T-helper 1 cell treated with Interleukin-12 subunit alpha and Interleukin-12 subunit beta and Interleukin-4 antibody, amounts not matched to agents 30 μg/mL and 1 μg/mL, for 36 hours (primary cell): Measurements from ENCODE around the gene MLC1.

Source experiments
- H3K27ac Mint-ChIP-seq: one replicate; pipeline ENCODE4 v1.8.0; 2021; ENCODE audit warnings: mild to moderate bottlenecking, mixed read lengths
- H3K27me3 Mint-ChIP-seq: one replicate; pipeline ENCODE4 v1.8.0; 2021; ENCODE audit warnings: low read depth, mixed read lengths
- H3K36me3 Mint-ChIP-seq: one replicate; pipeline ENCODE4 v1.8.0; 2021; ENCODE audit warnings: low read depth, mixed read lengths
- H3K4me1 Mint-ChIP-seq: one replicate; pipeline ENCODE4 v1.8.0; 2021; ENCODE audit warnings: low read depth, mixed read lengths
- H3K4me3 Mint-ChIP-seq: one replicate; pipeline ENCODE4 v1.8.0; 2021; ENCODE audit warnings: mild to moderate bottlenecking, moderate library complexity, mixed read lengths
- H3K9me3 Mint-ChIP-seq: one replicate; pipeline ENCODE4 v1.8.0; 2021; ENCODE audit warnings: mixed read lengths

Gene MLC1

DNA sequence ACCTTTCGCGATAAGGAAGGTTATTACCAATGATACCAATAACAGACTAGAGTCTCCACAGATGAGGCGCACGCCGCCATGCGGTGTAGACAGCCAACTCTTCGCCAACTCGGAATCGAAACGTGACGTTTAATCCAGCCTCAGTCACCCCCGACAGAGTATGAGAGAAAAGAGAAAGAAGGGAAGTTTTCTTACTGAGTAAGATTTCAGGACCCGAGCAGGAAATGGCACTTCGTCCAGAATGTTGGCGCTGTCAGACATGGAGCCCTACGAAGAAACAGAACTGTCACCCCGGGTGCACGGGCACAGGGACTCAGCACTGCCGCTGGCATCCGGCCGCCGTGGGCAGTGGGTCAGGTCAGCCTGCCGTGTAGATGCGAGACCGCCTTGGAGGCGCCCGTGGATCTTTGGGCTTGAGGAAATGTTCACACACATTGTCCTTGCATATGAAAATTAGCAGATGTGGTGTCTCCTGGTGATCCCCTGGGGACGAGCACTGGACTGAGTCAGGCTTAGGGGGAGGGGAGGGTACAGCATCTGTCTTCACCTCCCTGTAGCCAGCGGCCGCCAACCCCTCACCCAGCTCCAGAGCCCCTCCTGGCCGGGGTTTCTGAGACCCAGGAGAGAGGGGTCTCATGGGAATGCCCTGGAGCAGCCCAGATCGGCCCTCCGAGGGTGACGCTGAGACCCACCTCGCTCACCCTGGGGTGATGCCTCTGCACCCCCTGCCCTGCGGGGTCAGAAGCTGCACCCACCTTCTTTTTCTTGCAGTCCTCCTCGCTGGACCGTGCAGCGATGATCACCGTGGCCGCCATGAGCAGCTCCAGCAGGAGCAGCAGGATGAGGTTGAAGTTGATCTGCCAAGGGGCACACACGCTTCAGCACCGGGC is 8.3 kb downstream of the MLC1 start:
- Mint-ChIP-seq H3K4me3 (no peak overlapping the region), H3K27ac (no peak overlapping the region), H3K9me3 (no peaks in the 10 kb centered on the region), H3K27me3 (no peaks in the 10 kb centered on the region), H3K4me1 (no peaks in the 10 kb centered on the region), H3K36me3 (no peaks in the 10 kb centered on the region)

DNA sequence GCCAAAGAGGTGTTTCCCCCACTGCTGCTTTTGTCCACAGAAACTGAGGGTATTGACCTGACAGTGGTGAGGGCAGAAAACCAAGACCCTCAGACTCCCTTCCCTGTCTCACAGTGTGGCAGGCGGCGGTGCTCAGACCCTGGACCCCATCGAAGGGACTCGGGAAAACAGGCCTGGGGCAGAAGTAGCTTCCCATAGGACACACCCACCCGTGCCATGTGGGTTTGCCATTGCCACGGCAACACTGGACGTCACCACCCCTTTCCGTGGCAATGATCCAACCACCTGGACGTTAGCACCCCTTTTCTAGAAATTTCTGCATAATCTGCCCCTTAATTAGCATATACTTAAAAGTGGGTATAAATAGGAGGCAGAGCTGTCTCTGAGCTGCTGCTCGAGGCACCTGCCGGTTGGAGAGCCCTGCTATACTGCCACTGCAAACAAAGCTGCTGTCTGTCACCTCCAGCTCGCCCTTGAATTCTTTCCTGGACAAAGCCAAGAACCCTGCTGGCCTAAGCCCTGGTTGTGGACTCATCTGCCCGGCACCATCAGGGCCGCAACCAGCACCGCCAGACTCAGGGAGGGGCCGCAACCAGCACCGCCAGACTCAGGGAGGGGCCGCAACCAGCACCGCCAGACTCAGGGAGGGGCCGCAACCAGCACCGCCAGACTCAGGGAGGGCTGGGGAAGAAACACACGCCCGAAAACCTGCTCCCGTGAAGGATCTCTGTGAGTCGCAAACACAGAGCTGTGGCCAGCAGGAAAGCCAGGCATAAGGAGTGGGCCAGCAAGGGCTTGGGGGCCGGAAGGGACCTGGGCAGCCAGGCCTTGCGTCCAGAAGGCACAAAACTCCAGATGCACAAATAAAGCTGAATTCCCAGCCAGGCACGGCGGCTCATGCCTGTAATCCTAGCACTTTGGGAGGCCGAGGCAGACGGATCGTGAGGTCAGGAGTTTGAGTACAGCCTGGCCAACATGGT is 10.4 kb downstream of the MLC1 start:
- Mint-ChIP-seq H3K4me1 (no peaks in the 10 kb centered on the region), H3K27me3 (no peaks in the 10 kb centered on the region), H3K27ac (no peak overlapping the region), H3K4me3 (no peak overlapping the region), H3K36me3 (no peaks in the 10 kb centered on the region), H3K9me3 (no peaks in the 10 kb centered on the region)

DNA sequence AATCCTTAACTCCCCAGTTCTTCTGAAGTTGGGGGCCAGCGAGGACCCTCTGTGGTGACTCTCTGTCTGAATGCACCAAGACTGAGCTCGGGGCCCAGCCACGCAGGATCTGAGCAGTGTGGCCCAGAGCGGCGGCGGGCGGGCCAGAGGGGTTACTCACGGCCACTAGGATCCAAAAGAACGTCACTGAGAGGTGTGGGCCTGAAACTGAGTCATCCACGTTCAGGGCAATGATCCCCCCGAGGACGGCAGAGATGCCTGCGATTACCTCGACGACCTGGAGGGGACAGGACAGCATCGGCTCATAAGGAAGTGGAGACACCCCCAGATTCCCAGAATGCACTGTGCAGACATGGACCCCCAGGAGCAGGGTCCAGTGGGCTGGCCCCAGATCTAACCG is 11.2 kb downstream of the MLC1 start:
- no peaks in the 10 kb centered on the region for H3K4me1 Mint-ChIP-seq
- no peaks in the 10 kb centered on the region for H3K27me3 Mint-ChIP-seq
- H3K4me3 Mint-ChIP-seq, result no peak overlapping the region
- no peak overlapping the region for H3K27ac Mint-ChIP-seq
- no peaks in the 10 kb centered on the region for H3K9me3 Mint-ChIP-seq
- no peaks in the 10 kb centered on the region for H3K36me3 Mint-ChIP-seq

DNA sequence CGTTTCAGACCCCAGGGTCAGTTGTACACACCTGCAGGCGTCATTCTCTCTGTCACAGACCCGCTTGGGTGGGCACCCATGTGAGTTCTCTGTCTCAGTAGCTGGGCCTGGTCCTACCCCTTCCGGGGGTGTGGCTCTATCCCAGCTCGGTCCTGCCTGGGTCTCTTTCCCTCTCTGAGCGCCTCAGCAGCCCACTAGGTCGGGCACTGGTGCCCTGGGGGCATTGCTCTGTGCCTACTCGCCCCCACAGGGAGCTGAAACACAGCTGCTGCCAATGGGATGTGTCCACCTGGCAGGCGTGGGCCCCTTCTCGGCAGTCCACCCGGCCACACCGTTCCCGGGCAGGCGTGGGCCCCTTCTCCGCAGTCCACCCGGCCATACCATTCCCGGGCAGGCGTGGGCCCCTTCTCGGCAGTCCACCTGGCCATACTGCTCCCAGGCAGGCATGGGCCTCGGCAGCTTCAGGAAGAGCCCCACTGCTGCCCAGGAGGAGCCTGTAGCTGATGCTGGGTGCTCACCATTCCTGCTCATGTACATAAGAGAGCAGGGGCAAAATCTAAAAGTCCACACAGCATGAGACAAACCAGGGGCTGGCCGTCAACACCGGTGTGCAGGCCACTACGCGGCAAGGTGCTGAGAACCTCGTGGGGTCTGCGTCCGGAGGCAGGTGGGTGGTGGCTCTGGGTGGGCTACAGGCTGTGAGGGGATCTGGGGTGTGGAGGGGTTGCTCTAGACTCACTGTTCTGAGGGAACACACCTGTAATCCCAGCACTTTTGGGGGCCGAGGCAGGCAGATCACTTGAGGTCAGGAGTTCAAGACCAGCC is 12.3 kb downstream of the MLC1 start:
- Mint-ChIP-seq H3K9me3 (no peaks in the 10 kb centered on the region), H3K36me3 (no peaks in the 10 kb centered on the region), H3K27ac (no peak overlapping the region), H3K4me1 (no peaks in the 10 kb centered on the region), H3K4me3 (no peak overlapping the region), H3K27me3 (no peaks in the 10 kb centered on the region)

DNA sequence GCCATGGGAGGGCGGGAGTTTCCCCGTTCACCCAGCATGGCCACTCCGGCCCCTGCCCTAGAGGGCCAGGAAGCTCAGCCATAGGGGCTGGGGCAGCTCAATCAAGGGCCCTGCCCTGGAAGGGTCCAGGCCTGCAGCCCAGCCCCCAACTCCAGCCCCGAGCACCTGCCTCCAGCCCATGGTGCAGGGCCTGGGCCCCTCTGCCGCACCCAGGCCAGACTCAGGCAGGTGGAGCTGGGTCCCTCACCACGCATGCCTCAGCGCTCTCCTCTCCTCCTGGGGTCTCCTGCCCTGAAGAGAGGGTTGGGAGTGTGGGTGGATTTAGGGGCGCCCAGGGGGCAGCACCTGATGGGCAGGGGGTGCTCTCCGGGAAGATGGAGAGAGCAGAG is 13.1 kb downstream of the MLC1 start:
- no peaks in the 10 kb centered on the region for H3K36me3 Mint-ChIP-seq
- H3K27ac Mint-ChIP-seq, result no peak overlapping the region
- no peaks in the 10 kb centered on the region for H3K4me1 Mint-ChIP-seq
- H3K4me3 Mint-ChIP-seq, result no peak overlapping the region
- H3K27me3 Mint-ChIP-seq, result no peaks in the 10 kb centered on the region
- no peaks in the 10 kb centered on the region for H3K9me3 Mint-ChIP-seq

DNA sequence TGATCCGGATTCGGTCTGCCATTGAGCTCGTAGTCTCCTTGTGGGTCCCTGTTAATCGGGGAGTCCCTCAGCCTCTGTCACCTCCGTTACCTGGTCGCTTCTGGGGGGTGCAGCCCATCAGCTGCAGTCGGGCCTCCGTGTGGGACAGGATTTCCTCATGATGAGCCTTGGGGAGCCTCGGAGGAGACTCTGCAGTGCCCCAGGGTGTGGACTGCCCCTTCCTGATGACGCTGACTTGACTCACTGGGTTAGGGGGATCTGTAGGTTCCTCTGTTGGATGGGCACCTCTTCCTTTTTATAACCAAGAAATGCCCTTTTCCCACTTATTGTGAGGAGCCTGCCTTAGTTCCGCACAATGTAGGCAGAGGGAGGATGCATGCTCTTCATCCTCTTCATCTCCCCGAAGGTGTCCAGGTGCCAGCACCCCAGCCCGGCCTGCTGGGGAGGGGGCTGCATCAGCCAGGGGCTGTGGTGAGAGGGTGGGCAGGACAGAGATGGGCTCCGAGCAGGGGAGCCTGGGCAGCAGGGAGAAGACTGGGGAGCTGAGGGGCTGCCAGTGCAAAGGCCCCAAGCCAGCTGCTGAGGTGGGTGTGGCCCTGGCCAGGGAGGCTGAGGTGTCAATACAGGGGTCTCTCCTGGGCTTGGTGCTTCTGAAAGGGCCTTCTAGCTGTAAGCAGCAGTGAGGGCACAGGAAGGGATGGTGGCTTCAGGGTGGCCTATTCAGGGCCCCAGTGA is 13.6 kb downstream of the MLC1 start:
- H3K36me3 Mint-ChIP-seq, result no peaks in the 10 kb centered on the region
- no peak overlapping the region for H3K4me3 Mint-ChIP-seq
- no peaks in the 10 kb centered on the region for H3K4me1 Mint-ChIP-seq
- no peaks in the 10 kb centered on the region for H3K27me3 Mint-ChIP-seq
- H3K27ac Mint-ChIP-seq, result no peak overlapping the region
- H3K9me3 Mint-ChIP-seq, result no peaks in the 10 kb centered on the region

DNA sequence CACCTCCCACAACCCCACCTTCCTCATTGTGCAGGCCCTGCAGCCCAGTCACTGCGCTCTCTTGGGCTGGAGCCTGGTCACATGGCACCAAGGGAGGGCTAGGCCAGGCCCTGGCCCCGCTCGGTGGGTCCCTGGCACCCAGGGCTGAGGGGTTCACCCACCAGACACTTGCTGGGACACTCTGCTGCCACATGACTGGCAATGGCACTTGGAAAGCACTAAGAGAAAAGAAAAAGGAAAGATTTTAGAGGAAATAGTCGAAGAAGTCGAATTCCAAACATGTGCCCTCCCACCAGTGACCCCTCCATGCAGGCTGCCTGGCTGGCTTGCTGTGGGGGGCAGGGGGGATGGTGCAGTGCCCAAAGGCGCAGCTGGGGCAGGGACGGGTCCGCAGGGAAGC is 14.9 kb downstream of the MLC1 start:
- Mint-ChIP-seq H3K27me3 (no peaks in the 10 kb centered on the region), H3K36me3 (no peaks in the 10 kb centered on the region), H3K4me1 (no peaks in the 10 kb centered on the region), H3K4me3 (no peak overlapping the region), H3K9me3 (no peaks in the 10 kb centered on the region), H3K27ac (no peak overlapping the region)

DNA sequence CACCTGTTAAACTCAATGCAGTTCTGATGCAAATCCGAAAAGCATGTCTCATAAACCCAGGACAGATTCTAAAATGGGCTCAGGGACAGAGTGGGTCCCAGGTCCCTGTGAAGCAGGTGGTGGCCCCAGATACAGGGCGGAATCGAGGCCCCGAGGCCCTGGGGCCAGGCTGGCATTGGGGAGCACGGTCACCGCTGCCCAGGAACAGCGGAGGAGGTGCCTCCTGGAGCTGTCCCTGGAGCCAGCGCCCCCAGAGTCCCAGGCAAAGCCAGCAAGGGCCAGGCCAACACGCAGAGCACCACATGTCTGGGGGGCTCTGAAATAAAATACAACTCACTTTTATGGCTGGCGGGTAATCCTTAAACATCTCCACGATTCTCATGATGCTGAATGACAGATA is 17.1 kb downstream of the MLC1 start:
- Mint-ChIP-seq H3K36me3 (no peaks in the 10 kb centered on the region), H3K27ac (no peak overlapping the region), H3K4me3 (no peak overlapping the region), H3K27me3 (no peaks in the 10 kb centered on the region), H3K4me1 (no peaks in the 10 kb centered on the region), H3K9me3 (no peaks in the 10 kb centered on the region)

DNA sequence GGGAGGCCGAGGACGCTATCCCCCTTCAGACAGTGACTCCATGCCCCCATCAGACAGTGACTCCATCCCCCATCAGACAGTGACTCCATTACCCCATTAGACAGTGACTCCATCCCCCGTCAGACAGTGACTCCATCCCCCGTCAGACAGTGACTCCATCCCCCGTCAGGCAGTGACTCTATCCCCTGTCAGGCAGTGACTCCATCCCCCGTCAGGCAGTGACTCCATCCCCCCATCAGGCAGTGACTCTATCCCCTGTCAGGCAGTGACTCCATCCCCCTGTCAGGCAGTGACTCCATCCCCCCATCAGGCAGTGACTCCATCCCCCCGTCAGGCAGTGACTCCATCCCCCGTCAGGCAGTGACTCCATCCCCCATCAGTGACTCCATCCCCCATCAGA is 18.0 kb downstream of the MLC1 start:
- Mint-ChIP-seq H3K27me3 (no peaks in the 10 kb centered on the region), H3K4me3 (no peak overlapping the region), H3K36me3 (no peaks in the 10 kb centered on the region), H3K27ac (no peak overlapping the region), H3K4me1 (no peaks in the 10 kb centered on the region), H3K9me3 (no peaks in the 10 kb centered on the region)

DNA sequence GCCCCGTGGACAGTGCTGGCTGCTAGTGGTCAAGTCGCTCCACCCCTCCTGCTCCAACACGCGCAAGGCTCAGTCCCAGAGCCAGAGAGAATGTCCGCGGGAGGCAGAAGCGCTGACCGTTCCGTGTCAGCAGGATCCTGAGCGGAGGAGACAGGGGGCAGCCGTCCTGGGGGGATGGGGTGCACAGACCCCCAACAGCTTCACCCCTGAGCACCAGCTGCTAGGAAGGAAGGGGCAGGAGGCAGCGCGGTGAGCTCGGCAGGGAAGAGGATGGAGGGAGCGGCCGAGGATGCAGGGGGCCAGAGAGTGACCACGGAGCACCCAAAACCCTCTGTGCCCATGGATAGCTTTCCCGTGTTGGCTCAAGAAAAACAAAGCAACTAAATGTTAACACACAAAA is 20.8 kb downstream of the MLC1 start:
- no peak overlapping the region for H3K27ac Mint-ChIP-seq
- H3K4me1 Mint-ChIP-seq, result no peaks in the 10 kb centered on the region
- peaks cover 6% of the 10 kb centered on the region for H3K27me3 Mint-ChIP-seq
- no peaks in the 10 kb centered on the region for H3K36me3 Mint-ChIP-seq
- H3K4me3 Mint-ChIP-seq, result no peak overlapping the region
- H3K9me3 Mint-ChIP-seq, result no peaks in the 10 kb centered on the region

DNA sequence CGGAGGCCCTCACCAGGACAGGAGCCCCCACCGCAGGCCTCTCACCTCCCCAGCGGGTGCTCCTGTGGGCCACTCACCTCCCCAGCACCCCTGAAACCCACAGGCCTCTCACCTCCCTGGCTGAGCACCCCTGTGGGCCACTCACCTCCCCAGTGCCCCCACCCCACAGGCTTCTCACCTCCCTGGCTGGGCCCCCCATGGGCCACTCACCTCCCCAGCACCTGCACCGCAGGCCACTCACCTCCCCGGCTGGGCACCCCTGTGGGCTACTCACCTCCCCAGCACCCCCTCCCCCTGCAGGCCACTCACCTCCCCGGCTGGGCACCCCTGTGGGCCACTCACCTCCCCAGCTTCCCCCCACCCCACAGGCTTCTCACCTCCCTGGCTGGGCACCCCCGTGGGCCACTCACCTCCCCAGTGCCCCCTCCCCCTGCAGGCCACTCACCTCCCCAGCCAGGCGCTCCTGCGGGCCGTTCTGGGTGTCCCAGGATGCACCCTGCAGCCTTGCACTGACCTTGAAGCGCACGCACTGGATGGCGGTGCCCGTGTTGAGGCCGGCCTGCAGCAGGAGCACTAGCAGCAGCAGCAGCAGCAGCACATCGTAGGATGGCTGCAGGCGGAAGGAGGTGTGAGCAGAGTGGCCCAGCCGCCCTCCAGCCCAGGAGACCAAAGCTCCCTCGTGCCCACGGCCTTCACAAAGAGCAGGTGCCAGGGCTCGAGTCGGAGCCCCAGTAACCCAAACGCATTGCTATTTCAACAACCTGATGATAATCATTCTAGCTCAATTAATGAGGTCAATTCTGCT is 21.4 kb downstream of the MLC1 start:
- Mint-ChIP-seq H3K4me1 (no peaks in the 10 kb centered on the region), H3K36me3 (no peaks in the 10 kb centered on the region), H3K27me3 (peaks cover 13% of the 10 kb centered on the region), H3K27ac (no peak overlapping the region), H3K9me3 (no peaks in the 10 kb centered on the region), H3K4me3 (no peak overlapping the region)

DNA sequence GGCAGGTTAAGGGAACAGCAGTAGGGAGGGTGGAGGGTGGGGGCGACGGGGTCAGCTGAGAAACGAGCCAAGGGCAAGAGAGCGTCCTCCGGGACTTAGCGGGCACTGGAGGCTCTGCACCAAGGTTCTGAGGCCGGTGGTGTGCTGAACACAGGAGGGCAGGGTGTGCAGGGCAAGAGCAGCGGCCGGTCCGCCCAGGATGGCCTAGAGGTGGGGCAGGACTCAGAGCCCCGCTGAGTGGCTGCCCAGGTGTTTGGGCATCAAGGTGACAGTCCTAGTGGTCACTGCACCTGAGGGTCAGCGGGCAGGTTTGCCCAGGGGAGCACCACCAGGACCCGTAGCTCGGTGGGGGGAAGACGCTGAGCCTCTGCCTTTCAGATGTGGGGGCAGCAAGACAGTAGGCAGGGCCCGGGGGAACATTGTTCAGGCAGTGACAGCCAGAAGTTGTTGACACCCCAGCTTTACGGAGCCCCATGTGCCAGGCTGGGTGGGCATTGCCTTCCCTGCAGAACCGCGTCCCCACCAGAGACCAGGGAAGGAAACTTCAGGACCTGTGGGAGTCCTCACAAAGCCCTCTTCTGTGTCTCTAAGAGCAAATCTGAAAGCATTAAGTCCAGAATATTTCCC is 22.6 kb downstream of the MLC1 start:
- Mint-ChIP-seq H3K4me3 (no peak overlapping the region), H3K36me3 (no peaks in the 10 kb centered on the region), H3K27me3 (peaks cover 15% of the 10 kb centered on the region), H3K27ac (no peak overlapping the region), H3K9me3 (no peaks in the 10 kb centered on the region), H3K4me1 (no peaks in the 10 kb centered on the region)

DNA sequence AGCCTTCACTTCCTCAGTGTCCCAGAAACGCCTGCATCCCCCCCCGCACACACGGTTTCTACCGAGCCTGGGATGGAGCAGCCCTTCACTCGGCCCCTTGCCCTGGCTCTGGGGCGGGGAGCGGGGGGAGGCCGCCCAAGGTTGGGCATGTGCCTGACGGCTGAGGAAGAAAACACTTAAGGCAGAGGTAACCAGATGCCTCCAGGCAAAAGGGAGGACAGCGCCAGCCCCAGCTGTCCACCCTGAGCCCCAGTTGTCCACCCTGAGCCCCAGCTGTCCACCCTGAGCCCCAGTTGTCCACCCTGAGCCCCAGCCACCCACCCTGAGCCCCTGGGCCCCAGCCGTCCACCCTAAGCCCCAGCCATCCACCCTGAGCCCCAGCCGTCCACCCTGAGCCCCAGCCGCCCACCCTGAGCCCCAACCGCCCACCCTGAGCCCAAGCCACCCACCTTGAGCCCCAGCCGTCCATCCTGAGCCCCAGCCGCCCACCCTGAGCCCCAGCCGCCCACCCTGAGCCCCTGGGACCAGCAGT is 23.3 kb downstream of the MLC1 start:
- Mint-ChIP-seq H3K4me3 (no peak overlapping the region), H3K27ac (no peak overlapping the region), H3K27me3 (peaks cover 19% of the 10 kb centered on the region), H3K4me1 (no peaks in the 10 kb centered on the region), H3K36me3 (no peaks in the 10 kb centered on the region), H3K9me3 (no peaks in the 10 kb centered on the region)
